Measurements from ENCODE around the gene COL21A1.

Gene COL21A1

GRCh38 chr6:56096541-56096940 lies 150.8 kb downstream of the COL21A1 start:
- TF ChIP-seq, protein P1, sequence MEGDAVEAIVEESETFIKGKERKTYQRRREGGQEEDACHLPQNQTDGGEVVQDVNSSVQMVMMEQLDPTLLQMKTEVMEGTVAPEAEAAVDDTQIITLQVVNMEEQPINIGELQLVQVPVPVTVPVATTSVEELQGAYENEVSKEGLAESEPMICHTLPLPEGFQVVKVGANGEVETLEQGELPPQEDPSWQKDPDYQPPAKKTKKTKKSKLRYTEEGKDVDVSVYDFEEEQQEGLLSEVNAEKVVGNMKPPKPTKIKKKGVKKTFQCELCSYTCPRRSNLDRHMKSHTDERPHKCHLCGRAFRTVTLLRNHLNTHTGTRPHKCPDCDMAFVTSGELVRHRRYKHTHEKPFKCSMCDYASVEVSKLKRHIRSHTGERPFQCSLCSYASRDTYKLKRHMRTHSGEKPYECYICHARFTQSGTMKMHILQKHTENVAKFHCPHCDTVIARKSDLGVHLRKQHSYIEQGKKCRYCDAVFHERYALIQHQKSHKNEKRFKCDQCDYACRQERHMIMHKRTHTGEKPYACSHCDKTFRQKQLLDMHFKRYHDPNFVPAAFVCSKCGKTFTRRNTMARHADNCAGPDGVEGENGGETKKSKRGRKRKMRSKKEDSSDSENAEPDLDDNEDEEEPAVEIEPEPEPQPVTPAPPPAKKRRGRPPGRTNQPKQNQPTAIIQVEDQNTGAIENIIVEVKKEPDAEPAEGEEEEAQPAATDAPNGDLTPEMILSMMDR (IDR thresholded peaks at IDR 0.05; ENCODE audit: low read depth, low read length) = no peak
- no peak for DNase-seq (ENCODE audit: low read depth in 2 of 2)
- no peak overlapping the region for H3K4me3 ChIP-seq (replicated peaks in 1 of 2; ENCODE audit: low read depth in 2 of 2, low read length in 2 of 2)

DNA sequence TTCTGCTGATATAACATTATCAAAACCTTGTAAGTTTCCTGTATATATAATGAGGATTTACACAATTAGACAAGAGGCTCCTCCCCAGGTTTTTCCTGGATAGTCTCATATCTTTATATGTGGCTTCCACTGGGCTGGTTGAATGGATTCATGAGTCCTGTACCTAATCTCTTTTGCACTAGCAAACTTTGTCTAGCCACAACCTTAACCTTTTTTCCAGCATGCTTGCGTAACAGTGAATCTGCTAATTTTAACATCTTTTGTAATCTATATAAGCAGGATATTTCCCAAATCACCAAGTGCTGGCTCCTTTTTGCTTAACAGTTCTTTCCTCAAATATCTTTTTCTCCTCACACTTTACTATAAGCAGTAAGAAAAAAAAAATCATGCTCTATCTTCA lies 153.6 kb downstream of the COL21A1 start:
- peak in 1 of 2 donors; percentile 16 for DNase-seq (ENCODE audit: low read depth in 2 of 2)
- TF ChIP-seq, protein P1 (IDR thresholded peaks at IDR 0.05; ENCODE audit: low read depth, low read length) = no peak
- no peak overlapping the region for H3K4me3 ChIP-seq (replicated peaks in 1 of 2; ENCODE audit: low read depth in 2 of 2, low read length in 2 of 2)

DNA sequence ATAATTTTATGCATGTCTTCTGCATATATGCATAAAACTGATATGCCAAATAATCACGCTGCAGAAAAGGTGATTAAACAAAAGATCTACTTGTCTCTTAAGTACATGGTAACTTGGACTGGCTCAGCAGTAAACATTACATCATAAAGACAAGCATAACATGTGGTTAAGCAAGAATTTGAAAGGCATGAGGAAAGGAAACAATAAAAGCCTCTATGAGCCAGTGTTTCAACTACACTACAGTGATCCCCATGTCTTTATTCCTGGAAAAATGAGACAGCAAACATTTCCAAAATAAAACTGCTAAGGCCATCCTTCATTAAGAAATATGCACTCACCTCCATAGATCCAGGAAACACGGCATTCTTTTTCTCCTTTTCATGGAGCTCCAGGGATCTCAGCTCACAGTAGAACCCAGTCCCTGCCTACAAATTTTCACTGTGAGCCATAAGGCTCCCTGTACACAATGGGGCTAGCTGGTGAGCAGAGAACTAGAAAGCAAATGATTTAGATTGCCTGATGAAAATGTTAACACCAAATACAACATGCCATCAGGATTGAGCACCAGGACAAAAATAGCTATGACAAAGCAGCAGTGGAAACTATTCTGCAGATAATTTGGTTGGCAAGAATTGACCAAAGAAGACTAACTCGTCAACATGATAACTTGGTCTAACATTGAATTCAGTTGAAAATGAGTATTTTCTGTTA lies 156.1 kb downstream of the COL21A1 start:
- TF ChIP-seq, protein P1 (IDR thresholded peaks at IDR 0.05; ENCODE audit: low read depth, low read length) = no peak
- H3K4me3 ChIP-seq (replicated peaks in 1 of 2; ENCODE audit: low read depth in 2 of 2, low read length in 2 of 2) = no peak overlapping the region
- peak; percentile 90 to 92 for DNase-seq (ENCODE audit: low read depth in 2 of 2)

- no peak for DNase-seq (ENCODE audit: low read depth in 2 of 2)
- TF ChIP-seq, protein P1 (IDR thresholded peaks at IDR 0.05; ENCODE audit: low read depth, low read length) = no peak
These were observed 158.7 kb downstream of the COL21A1 start for GRCh38 chr6:56088641-56089040.

GRCh38 chr6:56087421-56087820 lies 160.0 kb downstream of the COL21A1 start:
- peak; percentile 64 to 93 for DNase-seq (ENCODE audit: low read depth in 2 of 2)
- H3K4me3 ChIP-seq (replicated peaks in 1 of 2; ENCODE audit: low read depth in 2 of 2, low read length in 2 of 2) = no peak overlapping the region
- TF ChIP-seq, protein P1 (IDR thresholded peaks at IDR 0.05; ENCODE audit: low read depth, low read length) = no peak

More at GRCh38 chr6:56088641-56089040, 158.7 kb downstream of the COL21A1 start:
- no peak overlapping the region for H3K4me3 ChIP-seq (replicated peaks in 1 of 2; ENCODE audit: low read depth in 2 of 2, low read length in 2 of 2)

DNA sequence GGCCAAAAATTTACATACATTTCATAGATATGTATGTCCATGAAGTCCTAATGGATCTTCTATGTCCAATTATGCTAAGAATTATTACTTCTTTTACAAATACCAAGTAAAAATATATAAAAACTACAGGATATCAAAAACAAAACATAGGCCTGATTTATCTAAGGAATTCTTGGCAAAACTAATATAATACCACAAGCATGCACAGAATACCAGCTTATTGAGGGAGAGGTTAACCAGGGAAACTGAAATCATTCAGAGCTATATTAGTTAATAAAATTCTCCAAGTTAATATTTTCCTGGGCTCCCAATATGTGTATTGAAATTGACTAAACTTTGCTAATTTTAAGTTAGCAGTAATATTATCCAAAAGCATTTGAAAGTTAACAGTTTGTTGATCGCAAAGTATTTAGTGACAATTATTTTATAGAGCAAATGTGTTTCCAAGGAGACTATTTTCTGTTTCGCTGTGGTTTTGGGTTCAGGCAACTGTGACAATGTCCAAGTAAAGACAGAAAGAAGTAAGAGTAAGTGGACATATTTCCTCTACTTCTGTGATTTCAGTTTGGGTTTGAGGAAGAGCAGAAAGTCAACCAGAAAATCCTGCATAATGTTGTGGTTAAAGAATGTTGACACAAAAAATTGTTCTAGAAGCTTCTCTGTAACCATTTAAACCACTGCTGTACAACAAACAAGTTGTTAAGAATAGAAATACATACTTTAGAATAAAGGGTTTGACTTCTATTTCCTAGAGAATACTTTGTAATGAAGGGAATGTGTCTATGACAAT lies 167.4 kb downstream of the COL21A1 start:
- no peak overlapping the region for H3K4me3 ChIP-seq (replicated peaks in 1 of 2; ENCODE audit: low read depth in 2 of 2, low read length in 2 of 2)
- TF ChIP-seq, protein P1 (IDR thresholded peaks at IDR 0.05; ENCODE audit: low read depth, low read length) = no peak
- DNase-seq (ENCODE audit: low read depth in 2 of 2) = peak in 1 of 2 donors; percentile 70

Measured in cardiac fibroblast (primary cell).